H1 (cell line): Measurements from ENCODE around the gene GINS2. TPM values are rescaled to one million over a fixed set of nuclear protein-coding genes. Genes with fewer than 3 reads are reported as not detected.

ENCODE experiments used
- CTCF ChIA-PET: fragments of 300-600 bp; sonication (Branson Sonifier 250); formaldehyde crosslinking; loops from one replicate; lab custom pipeline; 2021; ENCODE audit not compliant: partially characterized antibody; lab: Charles Lee
- POLR2A ChIA-PET: fragments of 300-600 bp; sonication (Branson Sonifier 250); formaldehyde crosslinking; loops from one replicate; lab custom pipeline; 2021; ENCODE audit warnings: inconsistent platforms; ENCODE audit not compliant: partially characterized antibody; lab: Charles Lee
- DNase-seq, 2 experiments: peaks; one replicate each; pipeline versions ENCODE4 v3.0.0 to v3.0.0-alpha.2; 2010 to 2022; ENCODE audit warnings: low spot score in 2 of 2, low read depth in 1 of 2, mixed read lengths in 1 of 2
- FAIRE-seq: peaks from 2 replicates; lab custom pipeline; 2011; peaks lifted over from hg19 to GRCh38; lab: Jason Lieb, UNC
- H2AFZ ChIP-seq: 2 replicates; pipeline ENCODE4 v1.8.1; 2012; ENCODE audit warnings: low read length, inconsistent platforms
- H2AK5ac ChIP-seq: 2 replicates; pipeline ENCODE4 v1.6.1; 2013; ENCODE audit warnings: low read depth, low read length
- H2BK120ac ChIP-seq: replicated peaks from 2 replicates; pipeline ENCODE3; 2013; ENCODE audit warnings: low read depth, low read length, inconsistent platforms
- H2BK12ac ChIP-seq: 2 replicates; pipeline ENCODE4 v1.6.1; 2013; ENCODE audit warnings: low read depth, low read length
- H2BK15ac ChIP-seq: 2 replicates; pipeline ENCODE4 v1.6.1; 2013; ENCODE audit warnings: low read length
- H2BK20ac ChIP-seq: 2 replicates; pipeline ENCODE4 v1.6.1; 2013; ENCODE audit warnings: low read length
- H2BK5ac ChIP-seq: 2 replicates; pipeline ENCODE4 v1.6.1; 2013; ENCODE audit warnings: low read depth, low read length
- H3K14ac ChIP-seq: 2 replicates; pipeline ENCODE4 v1.6.1; 2013; ENCODE audit warnings: inconsistent platforms; ENCODE audit not compliant: insufficient read length
- H3K18ac ChIP-seq: 2 replicates; pipeline ENCODE4 v1.6.1; 2013; ENCODE audit warnings: low read length; ENCODE audit errors: extremely low read depth
- H3K23ac ChIP-seq: 2 replicates; pipeline ENCODE4 v1.6.1; 2013; ENCODE audit warnings: inconsistent platforms; ENCODE audit not compliant: insufficient read length
- H3K23me2 ChIP-seq: 2 replicates; pipeline ENCODE4 v1.6.1; 2013; ENCODE audit warnings: low read depth, low read length
- H3K27ac ChIP-seq: 2 replicates; pipeline ENCODE4 v1.6.1; 2011; ENCODE audit warnings: low read depth, low read length, inconsistent platforms
- H3K27me3 ChIP-seq, 4 experiments: replicated peaks in 1 of 4; 1 replicate in 1 of 4; 2 replicates in 3 of 4; pipeline versions ENCODE4 v1.6.1 to v1.8.1; 2011 to 2013; ENCODE audit warnings: low read length in 3 of 4, mild to moderate bottlenecking in 3 of 4, inconsistent platforms in 2 of 4, mixed read lengths in 2 of 4, moderate library complexity in 1 of 4; ENCODE audit not compliant: control insufficient read depth in 3 of 4, insufficient read depth in 3 of 4; ENCODE audit errors: extremely low read depth in 1 of 4
- H3K36me3 ChIP-seq, 4 experiments: 2 replicates each; pipeline versions ENCODE4 v1.6.1 to v1.8.1; 2011 to 2013; ENCODE audit warnings: mild to moderate bottlenecking in 4 of 4, low read length in 3 of 4, moderate library complexity in 2 of 4, control low read depth in 1 of 4, inconsistent platforms in 1 of 4; ENCODE audit not compliant: insufficient read depth in 4 of 4, control insufficient read depth in 2 of 4
- H3K4ac ChIP-seq: replicated peaks from 2 replicates; pipeline ENCODE3; 2013; ENCODE audit warnings: low read length, low read depth, mixed read lengths, inconsistent platforms; ENCODE audit not compliant: insufficient read length
- H3K4me1 ChIP-seq, 4 experiments: replicated peaks in 1 of 4; 1 replicate in 1 of 4; 2 replicates in 3 of 4; pipeline versions ENCODE4 v1.6.1 to v1.8.1; 2011 to 2013; ENCODE audit warnings: low read length in 3 of 4, inconsistent platforms in 2 of 4, mixed read lengths in 1 of 4; ENCODE audit not compliant: insufficient read depth in 4 of 4, control insufficient read depth in 3 of 4
- H3K4me2 ChIP-seq, 2 experiments: 2 replicates each; pipeline versions ENCODE4 v1.6.1 to v1.8.1; 2011 to 2013; ENCODE audit warnings: low read depth in 2 of 2, low read length in 2 of 2, control low read depth in 1 of 2, inconsistent platforms in 1 of 2, mild to moderate bottlenecking in 1 of 2; ENCODE audit not compliant: insufficient read depth in 1 of 2
- H3K4me3 ChIP-seq, 4 experiments: fragments of 200-600, 300-600 bp in 1 of 4; sonication (generic), shearing (Covaris generic), sonication (Bioruptor Twin) in 1 of 4; 2 replicates each; pipeline versions ENCODE4 v1.5.1 to v1.8.1; 2011 to 2016; ENCODE audit warnings: low read length in 4 of 4, low read depth in 3 of 4, control low read depth in 2 of 4, inconsistent platforms in 2 of 4, mild to moderate bottlenecking in 2 of 4, mixed read lengths in 1 of 4, moderate library complexity in 1 of 4; ENCODE audit not compliant: insufficient read depth in 2 of 4; ENCODE audit errors: extremely low read depth in 1 of 4
- H3K56ac ChIP-seq: replicated peaks from 2 replicates; pipeline ENCODE3; 2013; ENCODE audit warnings: low read depth, mild to moderate bottlenecking, mixed read lengths, low read length, inconsistent platforms; ENCODE audit not compliant: insufficient read length
- H3K79me1 ChIP-seq: 2 replicates; pipeline ENCODE4 v1.6.1; 2013; ENCODE audit warnings: low read depth, low read length, control low read depth
- H3K79me2 ChIP-seq, 2 experiments: 2 replicates each; pipeline versions ENCODE4 v1.6.1 to v1.8.1; 2012 to 2013; ENCODE audit warnings: low read length in 2 of 2, mild to moderate bottlenecking in 2 of 2, inconsistent platforms in 1 of 2; ENCODE audit not compliant: insufficient read depth in 2 of 2, control insufficient read depth in 1 of 2
- H3K9ac ChIP-seq, 4 experiments: replicated peaks in 1 of 4; 1 replicate in 1 of 4; 2 replicates in 3 of 4; pipeline versions ENCODE4 v1.6.1 to v1.8.1; 2011 to 2013; ENCODE audit warnings: low read depth in 3 of 4, low read length in 3 of 4, control low read depth in 2 of 4, mild to moderate bottlenecking in 2 of 4, moderate library complexity in 2 of 4, inconsistent platforms in 1 of 4; ENCODE audit errors: extremely low read depth in 1 of 4
- H3K9me3 ChIP-seq, 2 experiments: 2 replicates each; pipeline versions ENCODE4 v1.6.1 to v1.8.1; 2012 to 2013; ENCODE audit warnings: mild to moderate bottlenecking in 2 of 2, moderate library complexity in 2 of 2, control low read depth in 1 of 2, inconsistent platforms in 1 of 2, low read depth in 1 of 2, low read length in 1 of 2, mixed read lengths in 1 of 2; ENCODE audit not compliant: insufficient read depth in 2 of 2
- H4K20me1 ChIP-seq, 2 experiments: replicated peaks in 1 of 2; 2 replicates each; pipeline versions ENCODE3 to v1.8.1; 2011 to 2013; ENCODE audit warnings: inconsistent platforms in 2 of 2, low read length in 2 of 2, mild to moderate bottlenecking in 1 of 2; ENCODE audit not compliant: insufficient read depth in 2 of 2, control insufficient read depth in 1 of 2
- H4K5ac ChIP-seq: 2 replicates; pipeline ENCODE4 v1.6.1; 2013; ENCODE audit warnings: low read length, low read depth, mixed read lengths, inconsistent platforms; ENCODE audit not compliant: insufficient read length
- H4K8ac ChIP-seq: 2 replicates; pipeline ENCODE4 v1.8.0; 2013; ENCODE audit warnings: mild to moderate bottlenecking, moderate library complexity, low read length, inconsistent platforms; ENCODE audit not compliant: insufficient read depth; ENCODE audit errors: extremely low read depth
- H4K91ac ChIP-seq: replicated peaks from 2 replicates; pipeline ENCODE3; 2013; ENCODE audit warnings: low read length, mixed read lengths, inconsistent platforms; ENCODE audit not compliant: insufficient read length
- ASH2L ChIP-seq: fragments of 200-600, 300-600 bp; sonication (generic); IDR thresholded peaks from one replicate; pipeline ENCODE4 v1.7.1; 2017; ENCODE audit warnings: low read length
- BCL11A ChIP-seq, 2 experiments: IDR thresholded peaks; one replicate each; pipeline ENCODE4 v1.6.1; 2011; ENCODE audit warnings: low read depth in 2 of 2, low read length in 2 of 2, mild to moderate bottlenecking in 2 of 2
- CTCF ChIP-seq, 3 experiments: IDR thresholded peaks; 1 replicate in 2 of 3; 2 replicates in 1 of 3; pipeline versions ENCODE4 v1.5.1 to v1.6.1; 2011; ENCODE audit warnings: low read length in 3 of 3, mild to moderate bottlenecking in 3 of 3, inconsistent platforms in 2 of 3, low read depth in 1 of 3, moderate library complexity in 1 of 3; ENCODE audit not compliant: insufficient read depth in 1 of 3; ENCODE audit errors: control extremely low read depth in 1 of 3
- EP300 ChIP-seq, 2 experiments: IDR thresholded peaks; 1 replicate in 1 of 2; 2 replicates in 1 of 2; pipeline ENCODE4 v1.6.1; 2011 to 2012; ENCODE audit warnings: low read depth in 2 of 2, low read length in 2 of 2, mild to moderate bottlenecking in 2 of 2, borderline replicate concordance in 1 of 2, inconsistent platforms in 1 of 2, moderate library complexity in 1 of 2
- GABPA ChIP-seq: IDR thresholded peaks from 2 replicates; pipeline ENCODE4 v1.6.1; 2011; ENCODE audit warnings: mild to moderate bottlenecking, low read length, moderate library complexity, borderline replicate concordance; ENCODE audit not compliant: insufficient read depth
- RNF2 ChIP-seq: fragments of 200-900, 300-1000 bp; sonication (generic); IDR thresholded peaks from 2 replicates; pipeline ENCODE4 v1.7.1; 2016; ENCODE audit warnings: borderline replicate concordance, low read depth, mild to moderate bottlenecking, antibody characterized with exemption, low read length; ENCODE audit not compliant: poor library complexity, severe bottlenecking; ENCODE audit errors: missing control alignments
- SIRT6 ChIP-seq: IDR thresholded peaks from one replicate; pipeline ENCODE4 v1.7.1; 2012; ENCODE audit warnings: low read length, inconsistent platforms
- SUZ12 ChIP-seq: fragments of 200-600 bp; sonication (generic); IDR thresholded peaks from 2 replicates; pipeline ENCODE4 v1.6.1; 2012; ENCODE audit warnings: mild to moderate bottlenecking, inconsistent platforms, low read length, moderate library complexity, mixed read lengths
- USF2 ChIP-seq: IDR thresholded peaks from 2 replicates; pipeline ENCODE4 v1.6.1; 2011; ENCODE audit warnings: low read length, improper control_type of control experiment
- WGBS, 2 experiments: shearing (Covaris generic) in 1 of 2; methylation state at CpG; one replicate each; pipeline versions ENCODE4 v1.1.6 to v1.1.7; 2013 to 2015; ENCODE audit warnings: low lambda C conversion rate in 2 of 2, mixed read lengths in 2 of 2, inconsistent platforms in 1 of 2, low coverage in 1 of 2, missing lambda C conversion rate in 1 of 2; ENCODE audit not compliant: insufficient replicate concordance in 2 of 2, insufficient coverage in 1 of 2, insufficient read length in 1 of 2; ENCODE audit errors: extremely low coverage in 1 of 2, missing lambda C conversion rate in 1 of 2; 5-methylcytosine and 5-hydroxymethylcytosine counted together
- polyA plus RNA-seq, 7 experiments: library from polyadenylated mRNA; depleted of rRNA in 3 of 7; stranded (reverse) in 5 of 7; unstranded in 2 of 7; fragments of >200 nt in 5 of 7; fragments of 200-250 nt in 2 of 7; gene quantifications; 1 replicate in 5 of 7; 2 replicates in 1 of 7; 4 replicates in 1 of 7; pipeline versions ENCODE4 v1.2.1 to v1.2.3, GENCODE V29; 2011 to 2013; ENCODE audit warnings: missing spikeins in 2 of 7, mixed read lengths in 2 of 7
- total RNA-seq: library from RNA; stranded (reverse); fragmentation: NEBNext Ultra II Directional; extraction: Animal tissue kit (Norgen Biotek cat#: 25700); gene quantifications from 2 replicates; pipeline ENCODE4 v1.2.1, GENCODE V29; 2021

Gene GINS2
- total and polyA plus RNA-seq, 2 of the 8 experiments (the other 6 are each of a cell fraction or from before 2014, with no cell fraction given), result 29.4 to 59.1 TPM

GRCh38 chr16:85646976-85647375 is 41.8 kb downstream of the GINS2 start:
- Histone ChIP-seq H2BK5ac (no peak overlapping the region), H3K36me3 (peaks cover 2 to 14% (median 3%) of the 10 kb centered on the region in 4 experiments; a peak in 6 of 8 replicates), H2BK12ac (no peak overlapping the region), H3K27me3 (no peaks in the 10 kb centered on the region), H2BK20ac (no peak overlapping the region), H2BK15ac (no peak overlapping the region), H2AFZ (no peak overlapping the region), H3K79me1 (peaks cover 9% of the 10 kb centered on the region), H3K9ac (no peak overlapping the region), H3K18ac (no peak overlapping the region), H3K56ac (no peak overlapping the region), H4K20me1 (peaks cover 29 to 42% of the 10 kb centered on the region in 2 experiments), H3K14ac (no peak overlapping the region), H3K27ac (no peak overlapping the region), H3K4ac (no peak overlapping the region), H2AK5ac (no peak overlapping the region), H3K23me2 (no peaks in the 10 kb centered on the region), H3K9me3 (no peaks in the 10 kb centered on the region), H3K79me2 (peaks cover 0 to 46% of the 10 kb centered on the region in 2 experiments; a peak in 2 of 4 replicates), H2BK120ac (no peak overlapping the region), H3K23ac (no peak overlapping the region), H3K4me2 (no peak overlapping the region), H4K5ac (no peak overlapping the region), H3K4me3 (no peak overlapping the region), H4K8ac (peak overlapping the region; percentile 43; the same call in 1 of the 2 replicates), H4K91ac (no peak overlapping the region), H3K4me1 (peaks cover 0 to 5% (median 0%) of the 10 kb centered on the region in 4 experiments; a peak in 2 of 7 replicates)
- WGBS, 2 experiments, result 91% methylated on average over 9 of the region's 15 CpGs; no CpG with 5 or more reads in 1 of the 2 experiments
- POLR2A ChIA-PET, result interaction anchor here (1.1 kb wide), 1 partner anchor 29 kb away, joined by 4 read pairs; no protein-coding TSS in a partner anchor
- FAIRE-seq, result no peak
- CTCF ChIA-PET, result interaction anchor here (0.8 to 1.1 kb wide), 2 partner anchors 13 to 31 kb away, joined by 3 to 4 read pairs; no protein-coding TSS in a partner anchor
- DNase-seq, result no peak
- TF ChIP-seq SUZ12 (no peak), EP300 (IDR thresholded peaks at IDR 0.05; ENCODE audit: borderline replicate concordance in 1 of 2, low read depth in 2 of 2, low read length in 2 of 2) (no peak), RNF2 (no peak), SIRT6 (no peak), CTCF (IDR thresholded peaks at IDR 0.05; ENCODE audit: control extremely low read depth in 1 of 3, insufficient read depth in 1 of 3, low read depth in 1 of 3, low read length in 3 of 3) (no peak), USF2 (no peak), GABPA (no peak), BCL11A (IDR thresholded peaks at IDR 0.05; ENCODE audit: low read depth in 2 of 2, low read length in 2 of 2) (no peak), ASH2L (no peak)
